Gastroesophageal sphincter (tissue), 3 donors: ENCODE measurements around the gene PGP.

Experiments
- POLR2AphosphoS5 ChIP-seq: sonication (generic); formaldehyde crosslinking; IDR thresholded peaks from one replicate; pipeline ENCODE4 v1.6.1; 2017; ENCODE audit warnings: antibody characterized with exemption
- TF ChIP-seq, protein P1 (sequence below), 4 experiments: fragments of 200-600 bp in 2 of 4; fragments of 450-650 bp in 2 of 4; sonication (generic) in 1 of 4; IDR thresholded peaks; one replicate each; pipeline ENCODE4 v1.5.1; 2017 to 2019; ENCODE audit warnings: antibody characterized with exemption in 4 of 4, mild to moderate bottlenecking in 2 of 4, moderate library complexity in 2 of 4

DNA sequence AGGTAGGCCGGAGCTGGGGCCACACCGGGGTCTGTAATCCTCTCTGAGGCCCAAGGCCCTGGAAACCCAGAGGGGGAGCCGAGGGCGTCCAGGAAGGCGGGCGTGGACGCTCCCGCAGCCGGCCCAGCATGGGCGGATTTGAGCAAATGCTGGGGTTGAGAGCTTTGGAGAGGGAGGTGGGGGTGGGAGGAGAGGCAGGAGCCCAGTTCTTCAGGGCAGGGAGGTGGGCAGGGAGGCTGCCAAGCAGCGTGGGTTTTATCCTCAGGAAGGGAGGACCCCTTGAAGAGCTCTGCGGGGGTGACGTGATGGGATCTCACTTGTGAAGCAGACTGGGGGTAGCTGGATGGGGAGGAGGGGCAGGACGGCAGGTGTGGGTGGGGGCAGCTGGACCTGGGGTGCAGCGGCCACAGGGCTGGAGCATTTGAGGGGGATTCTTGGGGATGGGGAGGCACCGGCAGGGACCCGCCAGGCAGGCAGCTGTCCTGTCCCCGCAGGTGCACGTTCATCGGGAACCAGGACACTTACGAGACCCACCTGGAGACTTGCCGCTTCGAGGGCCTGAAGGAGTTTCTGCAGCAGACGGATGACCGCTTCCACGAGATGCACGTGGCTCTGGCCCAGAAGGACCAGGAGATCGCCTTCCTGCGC, 41.8 kb downstream of the PGP start:
- TF ChIP-seq, protein P1, sequence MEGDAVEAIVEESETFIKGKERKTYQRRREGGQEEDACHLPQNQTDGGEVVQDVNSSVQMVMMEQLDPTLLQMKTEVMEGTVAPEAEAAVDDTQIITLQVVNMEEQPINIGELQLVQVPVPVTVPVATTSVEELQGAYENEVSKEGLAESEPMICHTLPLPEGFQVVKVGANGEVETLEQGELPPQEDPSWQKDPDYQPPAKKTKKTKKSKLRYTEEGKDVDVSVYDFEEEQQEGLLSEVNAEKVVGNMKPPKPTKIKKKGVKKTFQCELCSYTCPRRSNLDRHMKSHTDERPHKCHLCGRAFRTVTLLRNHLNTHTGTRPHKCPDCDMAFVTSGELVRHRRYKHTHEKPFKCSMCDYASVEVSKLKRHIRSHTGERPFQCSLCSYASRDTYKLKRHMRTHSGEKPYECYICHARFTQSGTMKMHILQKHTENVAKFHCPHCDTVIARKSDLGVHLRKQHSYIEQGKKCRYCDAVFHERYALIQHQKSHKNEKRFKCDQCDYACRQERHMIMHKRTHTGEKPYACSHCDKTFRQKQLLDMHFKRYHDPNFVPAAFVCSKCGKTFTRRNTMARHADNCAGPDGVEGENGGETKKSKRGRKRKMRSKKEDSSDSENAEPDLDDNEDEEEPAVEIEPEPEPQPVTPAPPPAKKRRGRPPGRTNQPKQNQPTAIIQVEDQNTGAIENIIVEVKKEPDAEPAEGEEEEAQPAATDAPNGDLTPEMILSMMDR (IDR thresholded peaks at IDR 0.05) = no peak
- TF ChIP-seq POLR2AphosphoS5 = no peak
